ENCODE data around the gene STX11. TPM values are rescaled to one million over a fixed set of nuclear protein-coding genes. Genes with fewer than 3 reads are reported as not detected.
A peak's percentile ranks its signal among the peaks of the same experiment; 100 is the strongest.

STX11 gene
- total RNA-seq, 1 donor from 2014 or later = 16.0 TPM

- no peak for DNase-seq (ENCODE audit: extremely low read depth, low read depth, low spot score)
Observed at GRCh38 chr6:144141470-144141869, 8.8 kb upstream of the STX11 start.

DNA sequence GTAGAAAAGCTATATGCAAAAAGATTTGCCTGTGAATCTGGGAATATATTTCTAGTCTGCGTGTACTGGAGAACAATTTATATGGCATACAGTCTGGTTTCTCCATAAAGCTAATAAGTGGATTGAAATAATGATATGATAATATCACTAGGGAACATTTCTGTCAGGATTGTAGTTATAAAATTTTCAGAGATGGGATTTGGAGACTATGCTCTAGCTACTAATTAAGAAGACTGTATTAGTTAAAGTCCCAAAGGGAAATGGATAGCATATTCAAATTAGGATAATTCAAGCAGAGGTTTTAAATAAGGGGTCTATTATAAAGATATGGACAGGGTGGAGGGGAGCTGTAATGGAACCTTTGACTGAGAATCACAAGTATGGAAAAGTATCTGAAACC, 7.2 kb upstream of the STX11 start:
- DNase-seq (ENCODE audit: extremely low read depth, low read depth, low spot score) = no peak

- no peak for DNase-seq (ENCODE audit: extremely low read depth, low read depth, low spot score)
Observed at GRCh38 chr6:144143878-144144277, 6.4 kb upstream of the STX11 start.

DNA sequence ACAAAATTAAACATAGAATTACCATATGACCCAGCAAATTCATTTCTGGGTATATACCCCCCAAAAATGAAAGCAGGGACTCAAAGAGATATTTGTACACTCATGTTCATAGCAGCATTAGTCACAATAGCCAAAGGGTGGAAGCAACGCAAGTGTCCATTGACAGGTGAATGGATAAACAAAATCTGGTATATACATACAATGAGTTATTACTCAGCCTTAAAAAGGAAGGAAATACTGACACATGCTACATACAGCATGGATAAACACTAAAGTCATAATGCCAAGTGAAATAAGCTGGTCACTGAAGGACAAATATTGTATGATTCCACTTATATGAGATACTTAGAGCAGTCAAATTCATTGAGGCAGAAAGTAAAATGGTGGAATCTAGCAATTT, 5.3 kb upstream of the STX11 start:
- DNase-seq (ENCODE audit: extremely low read depth, low read depth, low spot score) = no peak

DNA sequence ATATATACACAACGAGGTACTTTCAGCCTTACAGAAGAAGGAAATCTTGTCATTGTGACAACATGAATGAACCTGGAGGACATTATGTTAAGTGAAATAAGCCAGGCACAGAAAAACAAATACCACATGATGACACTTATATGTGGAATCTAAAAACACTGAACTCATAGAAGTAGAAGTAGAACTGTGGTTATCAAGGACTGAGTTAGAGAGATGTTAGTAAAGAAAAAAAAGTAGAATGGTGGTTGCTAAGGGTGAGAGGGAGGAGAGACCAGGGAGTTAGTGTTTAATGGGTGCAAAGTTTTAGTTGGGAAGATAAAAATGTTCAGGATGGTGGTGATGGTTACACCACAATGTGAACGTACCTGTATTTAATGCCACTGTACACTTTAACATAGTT, 4.8 kb upstream of the STX11 start:
- no peak for DNase-seq (ENCODE audit: extremely low read depth, low read depth, low spot score)

GRCh38 chr6:144148886-144149285, 1.4 kb upstream of the STX11 start:
- no peak for DNase-seq (ENCODE audit: extremely low read depth, low read depth, low spot score)

- no peak for DNase-seq (ENCODE audit: extremely low read depth, low read depth, low spot score)
Observed at GRCh38 chr6:144149558-144149893, 791 bp upstream of the STX11 start.

DNA sequence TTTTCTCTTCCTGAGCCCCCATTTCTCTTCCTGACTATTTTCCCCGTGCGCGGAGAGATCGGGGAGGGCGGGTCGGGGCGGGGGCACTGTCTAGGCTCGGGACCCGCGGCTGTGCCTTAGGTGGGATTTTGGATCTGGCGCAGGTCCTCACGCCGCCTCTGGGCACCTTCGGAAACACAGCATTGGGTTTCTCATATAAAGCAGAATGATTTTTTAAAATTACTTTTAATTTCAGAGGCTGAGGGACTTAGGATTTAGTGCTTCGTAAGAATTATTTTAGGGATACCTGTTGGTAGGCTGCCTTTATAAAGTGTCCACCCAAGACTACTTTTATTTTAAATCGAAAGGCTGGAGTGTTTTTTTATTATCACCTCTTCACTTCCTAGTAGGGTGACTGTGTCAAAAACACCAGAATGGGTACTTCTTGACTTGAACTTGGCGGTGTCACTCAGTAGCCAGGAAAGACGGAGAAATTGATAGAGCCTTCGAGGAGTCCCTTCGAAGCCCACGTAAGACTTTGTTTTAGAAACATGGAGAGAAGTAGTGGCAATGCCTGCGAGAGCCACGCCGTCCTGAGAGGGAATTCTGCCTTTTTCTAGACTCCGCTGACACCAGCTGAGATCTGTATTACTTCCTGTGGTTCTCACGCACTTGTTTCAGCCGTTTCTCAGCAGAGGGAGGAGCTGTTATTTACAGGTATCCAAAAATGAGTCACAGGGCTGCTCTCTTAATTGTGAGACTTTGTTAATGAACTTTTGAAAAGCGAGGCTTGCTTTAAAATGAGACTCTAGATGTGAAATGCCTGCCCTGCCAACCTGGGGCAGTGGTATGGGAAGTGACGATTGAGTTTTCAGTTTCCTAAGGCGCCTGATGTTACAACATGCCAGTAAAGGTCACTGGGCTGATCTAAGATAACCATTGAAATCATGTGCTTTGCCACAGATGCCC, 667 bp downstream of the STX11 start:
- DNase-seq (ENCODE audit: extremely low read depth, low read depth, low spot score) = no peak

DNA sequence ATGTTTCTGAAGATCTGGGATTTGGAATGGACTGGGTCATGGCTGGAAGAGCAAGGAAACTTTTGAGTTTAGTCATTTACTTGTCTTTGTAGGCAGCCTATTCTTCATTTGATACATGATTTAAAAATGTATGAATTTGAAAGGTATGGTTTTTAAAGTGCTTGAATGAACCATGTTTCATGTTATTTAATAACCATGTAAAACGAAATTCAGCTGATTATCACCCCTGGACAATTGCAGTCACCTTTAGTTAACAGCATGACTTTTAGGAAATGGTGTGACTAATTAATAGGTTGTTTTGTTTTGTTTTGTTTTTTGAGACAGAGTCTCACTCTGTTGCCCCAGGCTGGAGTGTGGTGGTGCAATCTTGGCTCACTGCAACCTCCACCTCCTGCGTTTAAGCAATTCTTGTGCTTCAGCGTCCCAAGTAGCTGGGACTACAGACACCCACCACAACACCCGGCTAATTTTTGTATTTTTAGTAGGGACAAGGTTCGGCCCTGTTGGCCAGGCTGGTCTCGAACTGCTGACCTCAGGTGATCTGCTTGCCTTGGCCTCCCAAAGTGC, 2.1 kb downstream of the STX11 start:
- no peak for DNase-seq (ENCODE audit: extremely low read depth, low read depth, low spot score)

DNA sequence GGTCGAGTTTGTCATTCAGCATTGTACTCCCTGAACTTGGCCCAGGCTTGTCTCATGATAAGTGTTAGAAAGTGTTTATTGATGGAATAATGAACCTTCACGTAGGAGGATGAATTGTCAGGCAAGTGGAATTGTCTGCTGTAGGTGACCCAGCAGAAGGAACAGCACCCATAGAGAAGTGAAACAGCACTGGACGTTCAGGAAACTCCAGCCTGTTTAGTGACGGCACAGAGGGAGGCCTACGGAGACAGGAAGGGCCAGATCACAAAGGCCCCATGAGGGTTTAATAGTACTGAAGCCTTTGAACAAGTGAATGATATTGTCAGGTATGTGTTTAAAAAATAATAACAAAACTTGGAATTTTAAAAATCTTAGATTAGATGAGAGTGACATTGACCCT, 2.9 kb downstream of the STX11 start:
- no peak for DNase-seq (ENCODE audit: extremely low read depth, low read depth, low spot score)

GRCh38 chr6:144153971-144154370, 3.7 kb downstream of the STX11 start:
- no peak for DNase-seq (ENCODE audit: extremely low read depth, low read depth, low spot score)

GRCh38 chr6:144155529-144155928, 5.2 kb downstream of the STX11 start:
- DNase-seq (ENCODE audit: extremely low read depth, low read depth, low spot score) = no peak

DNA sequence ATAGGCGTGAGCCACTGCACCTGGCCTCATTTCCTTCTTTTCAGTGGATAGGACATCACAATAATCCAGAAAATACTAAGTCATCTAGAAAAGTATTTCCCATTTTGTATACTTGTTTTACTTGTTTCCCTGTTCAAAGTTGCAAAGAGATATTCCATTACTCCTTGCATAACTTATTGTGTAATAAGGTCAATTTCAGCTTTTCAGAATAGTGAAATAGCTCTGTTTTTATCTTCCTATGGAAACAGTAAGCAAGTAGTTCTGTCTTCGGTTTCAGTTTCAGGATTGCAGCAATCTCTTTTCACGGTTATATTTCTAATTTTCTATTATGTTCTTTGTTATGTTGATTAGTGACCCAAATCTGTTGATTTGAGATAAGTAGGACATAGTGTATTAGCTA, 6.0 kb downstream of the STX11 start:
- no peak for DNase-seq (ENCODE audit: extremely low read depth, low read depth, low spot score)

DNA sequence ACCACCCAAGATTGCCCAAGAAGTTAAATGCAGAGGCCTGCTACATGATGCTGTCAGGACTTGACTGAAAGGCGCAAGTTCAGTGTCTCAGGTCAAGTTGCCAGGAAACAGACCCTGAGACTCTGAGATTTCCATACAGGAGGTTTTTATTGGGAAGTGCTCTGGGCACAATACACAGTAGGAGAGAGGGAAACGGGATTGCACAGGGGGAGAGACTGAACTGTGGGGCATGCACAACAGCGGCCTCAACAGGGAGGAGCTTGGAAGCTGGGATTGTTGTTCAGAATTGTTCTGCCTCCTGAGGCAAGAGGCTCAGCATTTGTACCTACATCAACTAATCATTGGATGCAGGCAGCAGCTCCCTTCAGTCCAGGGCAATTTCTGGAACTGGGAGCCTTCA, 6.7 kb downstream of the STX11 start:
- DNase-seq (ENCODE audit: extremely low read depth, low read depth, low spot score) = no peak

- DNase-seq (ENCODE audit: extremely low read depth, low read depth, low spot score) = peak; percentile 58
Observed at GRCh38 chr6:144158133-144158532, 7.8 kb downstream of the STX11 start.

DNA sequence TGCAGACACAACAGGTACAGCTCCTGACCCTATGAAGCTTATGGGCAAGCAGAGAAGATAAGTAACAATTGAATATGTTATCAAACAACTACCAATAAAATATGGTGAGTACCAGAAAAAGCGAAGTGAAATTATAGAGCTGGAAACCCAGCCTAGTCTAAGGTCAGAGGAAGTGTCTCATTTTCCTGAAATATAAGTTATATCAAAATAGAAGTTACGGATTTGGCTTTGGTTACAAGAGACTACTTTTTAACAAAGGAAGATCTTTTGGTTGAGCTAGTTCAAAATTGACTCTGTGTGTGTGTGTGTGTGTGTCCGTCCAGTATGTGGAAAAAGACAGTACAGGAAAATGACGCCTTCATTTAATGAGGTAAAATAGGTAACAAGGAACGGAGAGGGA, 8.9 kb downstream of the STX11 start:
- DNase-seq (ENCODE audit: extremely low read depth, low read depth, low spot score) = peak; percentile 33

DNA sequence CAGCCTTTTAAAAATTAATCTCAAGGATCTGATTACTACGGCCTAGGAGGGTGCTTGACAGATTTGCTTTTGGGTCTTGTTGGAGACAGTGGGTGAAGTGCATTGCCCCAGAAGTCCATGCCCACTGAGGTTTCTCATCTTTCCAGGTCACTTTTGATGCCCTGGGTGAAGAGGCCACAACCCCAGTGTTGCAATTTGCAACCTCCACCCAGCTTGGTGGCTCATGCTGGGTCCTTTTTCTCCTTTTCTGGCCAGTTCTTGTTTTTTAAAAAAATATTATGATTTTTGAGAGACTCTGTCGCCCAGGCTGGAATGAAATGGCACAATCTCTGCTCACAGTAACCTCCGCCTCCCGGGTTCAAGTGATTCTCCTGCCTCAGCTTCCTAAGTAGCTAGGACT, 9.4 kb downstream of the STX11 start:
- DNase-seq (ENCODE audit: extremely low read depth, low read depth, low spot score) = no peak

- DNase-seq (ENCODE audit: extremely low read depth, low read depth, low spot score) = no peak
Observed at GRCh38 chr6:144160431-144161005, 10.2 kb downstream of the STX11 start.

DNA sequence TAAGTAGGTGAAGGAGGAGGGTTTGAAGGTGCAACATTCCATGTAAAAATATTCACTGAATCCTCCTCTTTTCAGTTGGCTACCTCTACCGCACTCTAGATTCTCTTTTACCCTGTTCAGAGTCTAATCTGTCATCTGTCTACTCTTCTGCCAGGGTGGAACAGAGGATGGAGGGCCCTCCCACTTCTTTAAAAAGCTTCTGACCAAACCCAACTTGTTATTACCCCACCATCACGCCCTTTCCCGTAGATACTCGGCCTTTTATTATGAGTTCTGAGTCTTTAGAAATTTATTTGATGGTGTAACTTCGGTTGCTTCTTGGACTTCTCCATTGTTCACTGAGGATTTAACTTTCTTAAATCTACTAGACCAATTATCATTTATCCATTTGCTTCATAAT, 11.7 kb downstream of the STX11 start:
- DNase-seq (ENCODE audit: extremely low read depth, low read depth, low spot score) = no peak

GRCh38 chr6:144162977-144163376, 12.7 kb downstream of the STX11 start:
- DNase-seq (ENCODE audit: extremely low read depth, low read depth, low spot score) = no peak

- no peak for DNase-seq (ENCODE audit: extremely low read depth, low read depth, low spot score)
Observed at GRCh38 chr6:144165784-144166183, 15.5 kb downstream of the STX11 start.

DNA sequence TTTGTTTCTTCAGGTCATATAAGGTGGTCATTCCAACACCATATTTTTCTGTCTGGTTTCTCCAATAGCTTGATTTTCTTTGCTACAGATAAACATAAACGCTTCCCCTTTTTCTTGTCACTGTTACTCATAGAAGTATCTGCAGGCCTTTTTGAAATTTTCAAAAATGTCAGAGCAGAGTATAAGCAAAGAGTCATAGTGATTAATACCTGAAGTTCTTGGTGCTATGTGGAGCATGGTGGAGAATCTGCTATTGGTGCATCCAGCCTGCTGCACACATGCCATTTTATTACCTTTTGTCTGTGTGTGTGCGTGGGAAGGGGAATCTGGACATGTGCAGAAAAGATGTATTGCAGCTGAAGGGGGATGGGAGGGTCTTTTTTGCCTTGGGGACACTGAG, 19.7 kb downstream of the STX11 start:
- DNase-seq (ENCODE audit: extremely low read depth, low read depth, low spot score) = no peak
